ENCODE results near the gene TUBB3. TPM values are rescaled to one million over a fixed set of nuclear protein-coding genes. Genes with fewer than 3 reads are reported as not detected.

Gene TUBB3
- total RNA-seq, 4 donors from 2014 or later, result 2.2 to 9.6 (median 8.0) TPM; not detected in 1

DNA sequence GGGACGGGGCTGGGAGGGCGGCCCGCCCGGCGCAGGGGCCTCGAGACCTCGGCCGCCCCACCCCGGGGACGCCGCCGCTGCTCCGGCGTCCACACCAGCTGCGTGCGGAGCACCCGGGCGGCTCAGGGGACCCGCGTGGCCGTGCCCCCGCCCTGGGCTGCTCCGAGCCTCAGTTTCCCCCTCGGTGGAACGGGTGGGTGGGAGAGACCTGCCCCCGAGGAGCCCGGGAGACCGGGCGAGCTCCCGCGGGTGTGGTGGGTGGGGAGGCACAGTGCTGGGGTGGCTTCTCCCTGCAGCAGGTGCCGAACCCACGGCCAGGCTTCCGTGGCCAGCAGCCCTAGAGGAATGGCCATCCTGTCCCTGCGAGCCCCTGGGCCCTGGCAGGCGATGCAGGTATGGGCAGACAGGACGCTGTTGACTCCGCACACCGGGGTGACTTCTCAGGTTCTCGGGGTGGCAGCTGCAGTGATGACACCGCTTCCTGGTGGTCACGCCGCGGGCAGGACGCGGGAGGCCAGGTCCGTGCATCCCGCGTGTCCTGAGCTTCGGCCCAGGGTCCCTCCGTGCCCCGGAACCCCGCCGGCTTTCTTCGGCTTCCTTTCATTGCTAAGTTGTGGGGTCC is 26.1 kb downstream of the TUBB3 start:
- TF ChIP-seq POLR2A (IDR thresholded peaks at IDR 0.05), result no peak
- TF ChIP-seq CTCF (IDR thresholded peaks at IDR 0.05), result no peak
- Histone ChIP-seq H3K4me1 (peaks cover 15 to 49% (median 17%) of the 10 kb centered on the region in 3 donors), H3K27me3 (peaks cover 0 to 23% (median 0%) of the 10 kb centered on the region in 4 donors), H3K4me3 (peak overlapping the region; percentile 38 to 86 (median 61)), H3K27ac (peak overlapping the region in 3 of 4 donors; percentile 52 to 73 (median 55)), H3K9me3 (no peaks in the 10 kb centered on the region), H3K36me3 (peaks cover 0 to 4% (median 0%) of the 10 kb centered on the region in 3 donors)
- no peak for DNase-seq
- WGBS, 2 donors, result 31 to 87% methylated on average over 14 to 24 of the region's 55 CpGs
- intact Hi-C loops (cut with DNase I), result no loop called here

DNA sequence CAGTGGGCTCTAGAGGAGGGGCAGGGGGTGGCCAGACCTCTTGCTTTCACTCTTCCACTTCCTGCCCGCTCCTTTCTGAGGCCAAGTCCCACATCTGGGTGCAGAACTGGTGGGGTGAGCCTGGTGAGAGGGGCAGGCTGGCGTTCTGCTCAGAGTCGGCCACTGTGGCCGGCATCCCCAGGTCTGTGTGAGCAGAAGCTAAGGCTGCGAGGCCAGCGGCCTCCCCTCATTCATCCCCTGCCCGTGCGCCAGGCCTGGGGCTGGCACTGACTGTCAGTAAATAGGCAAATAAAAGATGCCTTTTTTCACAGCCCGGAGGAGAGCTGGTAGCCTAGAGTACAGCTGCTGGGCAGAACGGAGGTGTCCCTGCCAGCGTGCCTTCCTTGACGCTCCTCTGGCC is 26.6 kb downstream of the TUBB3 start:
- peak overlapping the region in 3 of 4 donors; percentile 53 to 86 (median 69) for H3K4me3 ChIP-seq
- DNase-seq, result no peak
- intact Hi-C loops (cut with DNase I), result no loop called here
- no peak overlapping the region for H3K27ac ChIP-seq
- TF ChIP-seq POLR2A (IDR thresholded peaks at IDR 0.05), result no peak
- no peak for TF ChIP-seq CTCF (IDR thresholded peaks at IDR 0.05)
- H3K9me3 ChIP-seq, result no peaks in the 10 kb centered on the region
- 71 to 94% methylated on average over 1 to 3 of the region's 12 CpGs for WGBS, 2 donors
- peaks cover 0 to 18% (median 0%) of the 10 kb centered on the region in 4 donors for H3K27me3 ChIP-seq
- peaks cover 0 to 9% (median 0%) of the 10 kb centered on the region in 3 donors for H3K36me3 ChIP-seq
- peaks cover 15 to 49% (median 17%) of the 10 kb centered on the region in 3 donors for H3K4me1 ChIP-seq

DNA sequence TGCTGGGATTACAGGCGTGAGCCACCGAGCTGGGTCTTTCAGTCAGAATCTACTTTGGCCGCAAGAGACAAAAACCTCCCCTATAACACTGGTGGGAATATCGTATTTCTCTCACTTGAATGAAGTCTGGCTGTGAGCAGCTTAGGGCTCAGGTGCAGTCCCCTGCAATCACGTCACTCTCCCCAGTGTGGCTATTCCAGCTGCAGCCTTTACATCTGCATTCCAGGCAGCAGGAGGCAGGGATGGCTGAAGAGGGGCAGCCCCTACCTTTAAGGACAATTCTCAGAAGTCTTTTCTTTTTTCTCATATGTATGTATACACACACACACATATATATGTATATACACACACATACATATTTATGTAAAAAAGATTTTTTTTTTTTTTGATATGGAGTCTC is 28.4 kb downstream of the TUBB3 start:
- 83 to 95% methylated on average over 3 to 4 of the region's 5 CpGs for WGBS, 2 donors
- no peak for TF ChIP-seq CTCF (IDR thresholded peaks at IDR 0.05)
- TF ChIP-seq POLR2A (IDR thresholded peaks at IDR 0.05), result no peak
- no peak for DNase-seq
- Histone ChIP-seq H3K27ac (no peak overlapping the region), H3K27me3 (peaks cover 0 to 5% (median 0%) of the 10 kb centered on the region in 4 donors), H3K4me3 (no peak overlapping the region), H3K9me3 (no peaks in the 10 kb centered on the region), H3K4me1 (peaks cover 15 to 36% (median 17%) of the 10 kb centered on the region in 3 donors), H3K36me3 (peaks cover 0 to 25% (median 0%) of the 10 kb centered on the region in 3 donors)
- intact Hi-C loops (cut with DNase I), result no loop called here

DNA sequence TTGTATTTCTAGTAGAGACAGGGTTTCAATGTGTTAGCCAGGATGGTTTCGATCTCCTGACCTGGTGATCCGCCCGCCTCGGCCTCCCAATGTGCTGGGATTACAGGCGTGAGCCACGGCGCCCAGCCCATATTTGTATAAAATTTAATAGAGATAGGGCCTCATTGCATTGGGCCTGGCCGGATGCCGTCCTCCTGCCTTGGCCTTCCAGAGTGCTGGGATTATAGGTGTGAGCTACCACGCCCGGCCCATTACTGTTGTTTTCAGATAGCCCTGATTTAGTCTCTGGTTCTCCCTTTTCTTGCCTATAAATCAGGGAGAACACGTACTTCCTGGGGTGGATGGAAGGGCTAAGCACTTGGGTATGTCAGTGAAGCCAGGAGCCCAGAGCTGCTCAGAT is 28.9 kb downstream of the TUBB3 start:
- Histone ChIP-seq H3K27me3 (peaks cover 0 to 5% (median 0%) of the 10 kb centered on the region in 4 donors), H3K9me3 (no peaks in the 10 kb centered on the region), H3K4me1 (peaks cover 15 to 36% (median 17%) of the 10 kb centered on the region in 3 donors), H3K36me3 (peaks cover 0 to 30% (median 0%) of the 10 kb centered on the region in 3 donors), H3K27ac (no peak overlapping the region), H3K4me3 (no peak overlapping the region)
- 88% methylated on average over 12 of the region's 12 CpGs; no CpG with 5 or more reads in 1 of the 2 donors for WGBS, 2 donors
- intact Hi-C loops (cut with DNase I), result no loop called here
- no peak for DNase-seq
- no peak for TF ChIP-seq CTCF (IDR thresholded peaks at IDR 0.05)
- TF ChIP-seq POLR2A (IDR thresholded peaks at IDR 0.05), result no peak

- H3K27ac ChIP-seq, result no peak overlapping the region
- H3K27me3 ChIP-seq, result peaks cover 0 to 3% (median 0%) of the 10 kb centered on the region in 4 donors
- peaks cover 14 to 32% (median 15%) of the 10 kb centered on the region in 3 donors for H3K4me1 ChIP-seq
- no peaks in the 10 kb centered on the region for H3K9me3 ChIP-seq
- TF ChIP-seq POLR2A (IDR thresholded peaks at IDR 0.05) (no peak), CTCF (IDR thresholded peaks at IDR 0.05) (no peak)
- WGBS, 2 donors, result 67 to 81% methylated on average over 3 of the region's 6 CpGs
- H3K4me3 ChIP-seq, result no peak overlapping the region
- peaks cover 0 to 36% (median 0%) of the 10 kb centered on the region in 3 donors for H3K36me3 ChIP-seq
- intact Hi-C loops (cut with DNase I), result no loop called here
- no peak for DNase-seq
Measured at GRCh38 chr16:89952551-89952950, 29.4 kb downstream of the TUBB3 start.
